Keratinocyte (primary cell): ENCODE results near the gene SMIM24. TPM values are rescaled to one million over a fixed set of nuclear protein-coding genes. Genes with fewer than 3 reads are reported as not detected.

Experiments
- DNase-seq: peaks from one replicate; pipeline ENCODE4 v3.0.0-alpha.2; 2011; ENCODE audit warnings: low read depth, missing footprints, low spot score
- FAIRE-seq: peaks from 2 replicates; lab custom pipeline; 2011; peaks lifted over from hg19 to GRCh38; lab: Jason Lieb, UNC
- H2AFZ ChIP-seq: 2 replicates; pipeline ENCODE4 v1.6.0; 2012; ENCODE audit warnings: low read length, control low read depth, inconsistent platforms; ENCODE audit not compliant: control insufficient read depth
- H3K27ac ChIP-seq: 2 replicates; pipeline ENCODE4 v1.5.1; 2011; ENCODE audit warnings: low read length; ENCODE audit not compliant: control insufficient read depth, insufficient read depth
- H3K27me3 ChIP-seq: 3 replicates; pipeline ENCODE4 v1.6.0; 2011; ENCODE audit warnings: low read length; ENCODE audit not compliant: control insufficient read depth, insufficient read depth; ENCODE audit errors: extremely low read depth
- H3K36me3 ChIP-seq, 2 experiments: 2 replicates in 1 of 2; 3 replicates in 1 of 2; pipeline ENCODE4 v1.5.1; 2011; ENCODE audit warnings: low read length in 2 of 2, mild to moderate bottlenecking in 1 of 2; ENCODE audit not compliant: control insufficient read depth in 2 of 2, insufficient read depth in 2 of 2; ENCODE audit errors: extremely low read depth in 1 of 2
- H3K4me1 ChIP-seq: 3 replicates; pipeline ENCODE4 v1.5.1; 2011; ENCODE audit warnings: low read length; ENCODE audit not compliant: control insufficient read depth, insufficient read depth; ENCODE audit errors: extremely low read depth
- H3K4me2 ChIP-seq: 3 replicates; pipeline ENCODE4 v1.6.0; 2011; ENCODE audit warnings: low read depth, low read length; ENCODE audit not compliant: control insufficient read depth, insufficient read depth; ENCODE audit errors: extremely low read depth
- H3K4me3 ChIP-seq, 3 experiments: fragments of 200-600 bp in 1 of 3; sonication (generic) in 1 of 3; 2 replicates in 2 of 3; 3 replicates in 1 of 3; pipeline ENCODE4 v1.5.1; 2011 to 2016; ENCODE audit warnings: low read length in 3 of 3, mild to moderate bottlenecking in 3 of 3, control low read depth in 2 of 3, inconsistent platforms in 1 of 3, low read depth in 1 of 3, mixed read lengths in 1 of 3, mixed run types in 1 of 3, moderate library complexity in 1 of 3; ENCODE audit not compliant: control insufficient read depth in 2 of 3, insufficient read depth in 2 of 3; ENCODE audit errors: extremely low read depth in 1 of 3
- H3K79me2 ChIP-seq: 2 replicates; pipeline ENCODE4 v1.6.0; 2012; ENCODE audit warnings: low read length; ENCODE audit not compliant: control insufficient read depth, insufficient read depth
- H3K9ac ChIP-seq: 3 replicates; pipeline ENCODE4 v1.6.0; 2011; ENCODE audit warnings: low read length; ENCODE audit not compliant: control insufficient read depth, insufficient read depth; ENCODE audit errors: extremely low read depth
- H3K9me1 ChIP-seq: 3 replicates; pipeline ENCODE4 v1.6.0; 2011; ENCODE audit warnings: low read length; ENCODE audit not compliant: control insufficient read depth, insufficient read depth; ENCODE audit errors: extremely low read depth
- H3K9me3 ChIP-seq: 2 replicates; pipeline ENCODE4 v1.5.1; 2012; ENCODE audit warnings: low read depth, low read length; ENCODE audit not compliant: control insufficient read depth
- H4K20me1 ChIP-seq: 3 replicates; pipeline ENCODE4 v1.6.0; 2011; ENCODE audit warnings: low read length; ENCODE audit not compliant: control insufficient read depth, insufficient read depth; ENCODE audit errors: extremely low read depth
- CTCF ChIP-seq, 3 experiments: IDR thresholded peaks in 1 of 3; conservative IDR thresholded peaks in 1 of 3; optimal IDR thresholded peaks in 1 of 3; 2 replicates in 2 of 3; 3 replicates in 1 of 3; pipeline versions ENCODE3 to v1.5.1; 2011; ENCODE audit warnings: low read length in 3 of 3, mild to moderate bottlenecking in 3 of 3, moderate library complexity in 2 of 3, control low read depth in 1 of 3, inconsistent platforms in 1 of 3; ENCODE audit not compliant: insufficient read depth in 2 of 3; ENCODE audit errors: extremely low read depth in 1 of 3
- EZH2 ChIP-seq: IDR thresholded peaks from one replicate; pipeline ENCODE4 v1.6.1; 2012; ENCODE audit warnings: inconsistent platforms, mild to moderate bottlenecking, low read length, moderate library complexity
- dilution Hi-C: fragments of 300-500 bp; cut with MboI; formaldehyde crosslinking; loops from one replicate; pipeline ENCODE4 v1.7.0; 2020; ENCODE audit warnings: low sequenced_read_pairs; ENCODE audit not compliant: extremely low pct_ligation_motif_present
- polyA plus RNA-seq, 5 experiments: library from polyadenylated mRNA; depleted of rRNA in 3 of 5; stranded (reverse) in 3 of 5; stranded (forward) in 1 of 5; unstranded in 1 of 5; fragments of >200 nt; gene quantifications; 1 replicate in 1 of 5; 2 replicates in 3 of 5; 3 replicates in 1 of 5; pipeline versions ENCODE4 v1.2.1 to v1.2.3, GENCODE V29; 2011 to 2012; ENCODE audit warnings: missing spikeins in 2 of 5, low read depth in 1 of 5, low replicate concordance in 1 of 5

SMIM24 gene
- polyA plus RNA-seq, 1 donor (not counting 4 experiments of a cell fraction or from before 2014, with no cell fraction given) = not detected

- H4K20me1 ChIP-seq = peaks cover 3% of the 10 kb centered on the region
- H3K79me2 ChIP-seq = no peaks in the 10 kb centered on the region
- TF ChIP-seq EZH2 (no peak), CTCF (optimal IDR thresholded peaks at IDR 0.05 in 1 of 3, IDR thresholded peaks at IDR 0.05 in 1 of 3, conservative IDR thresholded peaks at IDR 0.05 in 1 of 3; ENCODE audit: extremely low read depth in 1 of 3, insufficient read depth in 2 of 3, low read length in 3 of 3) (peak; percentile 71 to 93 (median 80))
- no peaks in the 10 kb centered on the region for H3K4me1 ChIP-seq
- no peaks in the 10 kb centered on the region for H3K9me1 ChIP-seq
- dilution Hi-C loops = no loop called here
- DNase-seq (no peak), FAIRE-seq (no peak)
- H3K9ac ChIP-seq = no peak overlapping the region
- no peak overlapping the region for H3K27ac ChIP-seq
- peaks cover 2% of the 10 kb centered on the region for H3K9me3 ChIP-seq
- H3K36me3 ChIP-seq = no peaks in the 10 kb centered on the region
- H3K4me3 ChIP-seq = no peak overlapping the region
- H3K27me3 ChIP-seq = peaks cover 14% of the 10 kb centered on the region
- H3K4me2 ChIP-seq = no peak overlapping the region
- no peak overlapping the region for H2AFZ ChIP-seq
Observed at GRCh38 chr19:3471954-3472655, 8.2 kb downstream of the SMIM24 start.

- H3K79me2 ChIP-seq = no peaks in the 10 kb centered on the region
- no peak for TF ChIP-seq EZH2
- no peak for TF ChIP-seq CTCF (optimal IDR thresholded peaks at IDR 0.05 in 1 of 3, IDR thresholded peaks at IDR 0.05 in 1 of 3, conservative IDR thresholded peaks at IDR 0.05 in 1 of 3; ENCODE audit: extremely low read depth in 1 of 3, insufficient read depth in 2 of 3, low read length in 3 of 3)
- no peak overlapping the region for H3K4me3 ChIP-seq
- no peak overlapping the region for H3K9ac ChIP-seq
- DNase-seq = no peak
- H3K9me3 ChIP-seq = peaks cover 2% of the 10 kb centered on the region
- H3K36me3 ChIP-seq = no peaks in the 10 kb centered on the region
- peaks cover 10% of the 10 kb centered on the region for H3K27me3 ChIP-seq
- no peak overlapping the region for H3K27ac ChIP-seq
- H3K4me1 ChIP-seq = no peaks in the 10 kb centered on the region
- H3K9me1 ChIP-seq = no peaks in the 10 kb centered on the region
- no peak overlapping the region for H2AFZ ChIP-seq
- H3K4me2 ChIP-seq = no peak overlapping the region
- H4K20me1 ChIP-seq = peaks cover 3% of the 10 kb centered on the region
- FAIRE-seq = no peak
- dilution Hi-C loops = no loop called here
Observed at GRCh38 chr19:3470500-3471128, 9.7 kb downstream of the SMIM24 start.
